Parathyroid adenoma (tissue), 2 donors: ENCODE measurements around the gene KRT79.

ENCODE experiments used
- H2AFZ ChIP-seq: fragments of 300-600 bp; sonication (generic); one replicate; pipeline ENCODE4 v1.7.0; 2017; ENCODE audit warnings: antibody characterized with exemption, mild to moderate bottlenecking
- H3K27ac ChIP-seq: fragments of 300-600 bp; sonication (generic); one replicate; pipeline ENCODE4 v1.7.0; 2017
- H3K27me3 ChIP-seq: fragments of 300-600 bp; sonication (generic); one replicate; pipeline ENCODE4 v1.7.0; 2017; ENCODE audit warnings: low read length; ENCODE audit not compliant: control insufficient read depth, insufficient read depth
- H3K36me3 ChIP-seq: fragments of 300-600 bp; sonication (generic); one replicate; pipeline ENCODE4 v1.7.0; 2017; ENCODE audit warnings: low read length; ENCODE audit not compliant: control insufficient read depth, insufficient read depth
- H3K4me1 ChIP-seq: fragments of 300-600 bp; sonication (generic); one replicate; pipeline ENCODE4 v1.7.0; 2017; ENCODE audit warnings: control low read depth
- H3K4me2 ChIP-seq: fragments of 300-600 bp; sonication (generic); one replicate; pipeline ENCODE4 v1.7.0; 2017; ENCODE audit warnings: low read length
- H3K4me3 ChIP-seq: fragments of 300-600 bp; sonication (generic); one replicate; pipeline ENCODE4 v1.7.0; 2017; ENCODE audit warnings: low read depth, low read length
- H3K79me2 ChIP-seq: fragments of 300-600 bp; sonication (generic); one replicate; pipeline ENCODE4 v1.7.0; 2017; ENCODE audit warnings: control low read depth
- H3K9ac ChIP-seq: fragments of 300-600 bp; sonication (generic); one replicate; pipeline ENCODE4 v1.7.0; 2017; ENCODE audit warnings: mild to moderate bottlenecking
- H3K9me3 ChIP-seq: fragments of 300-600 bp; sonication (generic); one replicate; pipeline ENCODE4 v1.7.0; 2017; ENCODE audit warnings: low read length; ENCODE audit not compliant: control insufficient read depth
- TF ChIP-seq, protein P1 (sequence below): fragments of 300-600 bp; sonication (generic); IDR thresholded peaks from one replicate; pipeline ENCODE4 v1.7.0; 2017; ENCODE audit warnings: antibody characterized with exemption, mild to moderate bottlenecking
- donor health status: primary hyperparathyroidism.

KRT79 gene

DNA sequence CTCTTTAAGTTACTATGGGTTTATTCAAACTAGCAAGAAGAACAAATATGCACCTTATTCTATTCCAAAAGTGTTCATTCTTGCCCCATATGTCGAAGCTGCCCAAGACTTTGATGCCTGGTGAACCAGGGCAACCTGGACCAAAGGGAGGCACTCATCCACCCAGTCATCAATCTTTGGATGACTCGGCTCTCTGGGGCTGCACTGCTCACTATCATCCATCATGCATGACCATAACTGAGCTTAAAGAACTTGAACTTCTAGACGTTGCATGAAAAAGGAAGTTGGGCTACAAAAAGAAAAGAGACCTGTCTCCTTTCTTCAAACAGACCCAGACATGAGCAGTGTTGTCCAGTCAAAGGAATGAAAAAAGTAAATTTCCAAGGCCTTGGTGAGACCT lies 21.4 kb downstream of the KRT79 start:
- Histone ChIP-seq H3K27me3 (no peaks in the 10 kb centered on the region), H3K4me1 (no peaks in the 10 kb centered on the region), H2AFZ (no peak overlapping the region), H3K4me2 (no peak overlapping the region), H3K27ac (no peak overlapping the region), H3K9me3 (no peaks in the 10 kb centered on the region), H3K9ac (no peak overlapping the region), H3K4me3 (no peak overlapping the region), H3K36me3 (no peaks in the 10 kb centered on the region), H3K79me2 (no peaks in the 10 kb centered on the region)
- TF ChIP-seq, protein P1, sequence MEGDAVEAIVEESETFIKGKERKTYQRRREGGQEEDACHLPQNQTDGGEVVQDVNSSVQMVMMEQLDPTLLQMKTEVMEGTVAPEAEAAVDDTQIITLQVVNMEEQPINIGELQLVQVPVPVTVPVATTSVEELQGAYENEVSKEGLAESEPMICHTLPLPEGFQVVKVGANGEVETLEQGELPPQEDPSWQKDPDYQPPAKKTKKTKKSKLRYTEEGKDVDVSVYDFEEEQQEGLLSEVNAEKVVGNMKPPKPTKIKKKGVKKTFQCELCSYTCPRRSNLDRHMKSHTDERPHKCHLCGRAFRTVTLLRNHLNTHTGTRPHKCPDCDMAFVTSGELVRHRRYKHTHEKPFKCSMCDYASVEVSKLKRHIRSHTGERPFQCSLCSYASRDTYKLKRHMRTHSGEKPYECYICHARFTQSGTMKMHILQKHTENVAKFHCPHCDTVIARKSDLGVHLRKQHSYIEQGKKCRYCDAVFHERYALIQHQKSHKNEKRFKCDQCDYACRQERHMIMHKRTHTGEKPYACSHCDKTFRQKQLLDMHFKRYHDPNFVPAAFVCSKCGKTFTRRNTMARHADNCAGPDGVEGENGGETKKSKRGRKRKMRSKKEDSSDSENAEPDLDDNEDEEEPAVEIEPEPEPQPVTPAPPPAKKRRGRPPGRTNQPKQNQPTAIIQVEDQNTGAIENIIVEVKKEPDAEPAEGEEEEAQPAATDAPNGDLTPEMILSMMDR = no peak

DNA sequence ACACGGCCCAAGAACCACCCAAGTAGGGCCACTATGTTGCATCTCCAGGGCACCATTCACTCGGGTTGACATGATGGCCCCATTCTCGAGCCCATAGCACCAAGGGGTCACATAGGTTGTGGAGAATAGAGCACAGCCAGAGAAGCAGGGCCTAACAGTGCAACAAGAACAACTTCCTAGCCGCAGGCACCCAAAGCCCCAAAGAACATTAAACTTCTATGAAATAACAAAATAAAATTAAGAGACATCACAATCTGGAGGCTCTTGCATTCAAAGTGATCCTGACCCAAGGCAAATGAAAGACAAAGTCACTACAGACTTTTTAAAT lies 22.1 kb downstream of the KRT79 start:
- H3K79me2 ChIP-seq = no peaks in the 10 kb centered on the region
- no peak overlapping the region for H2AFZ ChIP-seq
- no peak overlapping the region for H3K4me2 ChIP-seq
- no peak overlapping the region for H3K27ac ChIP-seq
- H3K9ac ChIP-seq = no peak overlapping the region
- TF ChIP-seq, protein P1 = no peak
- no peaks in the 10 kb centered on the region for H3K36me3 ChIP-seq
- H3K27me3 ChIP-seq = no peaks in the 10 kb centered on the region
- no peaks in the 10 kb centered on the region for H3K9me3 ChIP-seq
- H3K4me1 ChIP-seq = no peaks in the 10 kb centered on the region
- H3K4me3 ChIP-seq = no peak overlapping the region

DNA sequence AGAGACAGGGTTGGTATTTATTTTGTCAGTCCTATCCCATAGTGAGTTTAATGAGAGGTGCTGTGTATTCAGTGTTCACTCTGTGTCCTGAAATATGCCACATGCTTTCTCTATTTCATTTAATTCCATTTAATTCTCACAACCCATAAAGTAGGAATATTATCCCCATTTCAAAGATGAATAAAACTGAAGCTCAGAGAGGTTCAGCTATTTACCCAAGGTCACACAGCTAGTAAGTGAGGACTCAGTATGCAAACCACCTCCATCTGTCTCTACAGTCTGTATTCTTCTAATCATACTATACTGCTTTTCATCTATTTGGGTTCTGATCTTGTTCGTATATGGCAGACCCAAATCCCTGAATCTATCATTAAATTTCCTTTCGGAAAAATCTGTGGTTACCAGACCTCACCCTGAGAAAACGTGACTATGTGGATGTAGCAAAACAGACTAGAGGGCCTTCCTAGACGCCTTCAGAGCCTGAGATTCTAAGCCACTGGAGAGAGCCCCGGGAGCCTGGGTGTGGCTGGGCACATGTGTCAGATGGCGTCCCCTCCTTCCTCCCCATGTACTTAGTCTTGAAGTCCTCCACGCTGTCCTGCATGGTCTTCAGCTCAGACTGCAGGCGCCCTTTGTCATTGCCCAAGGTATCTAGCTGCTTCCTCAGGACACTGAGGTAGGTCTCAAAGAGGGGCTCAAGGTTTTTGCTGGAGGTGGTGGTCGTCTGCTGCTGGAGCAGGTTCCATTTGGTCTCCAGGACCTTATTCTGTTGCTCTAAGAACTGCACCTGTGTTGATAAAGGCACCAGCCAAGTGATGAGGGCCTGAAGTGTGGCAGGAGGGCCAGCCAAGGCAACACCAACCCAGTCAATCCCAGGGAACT lies 22.7 kb downstream of the KRT79 start:
- H3K27ac ChIP-seq = no peak overlapping the region
- no peaks in the 10 kb centered on the region for H3K4me1 ChIP-seq
- H3K27me3 ChIP-seq = no peaks in the 10 kb centered on the region
- H3K36me3 ChIP-seq = no peaks in the 10 kb centered on the region
- no peak overlapping the region for H3K9ac ChIP-seq
- no peaks in the 10 kb centered on the region for H3K79me2 ChIP-seq
- no peak overlapping the region for H2AFZ ChIP-seq
- no peak overlapping the region for H3K4me2 ChIP-seq
- TF ChIP-seq, protein P1 = no peak
- H3K4me3 ChIP-seq = no peak overlapping the region
- no peaks in the 10 kb centered on the region for H3K9me3 ChIP-seq

DNA sequence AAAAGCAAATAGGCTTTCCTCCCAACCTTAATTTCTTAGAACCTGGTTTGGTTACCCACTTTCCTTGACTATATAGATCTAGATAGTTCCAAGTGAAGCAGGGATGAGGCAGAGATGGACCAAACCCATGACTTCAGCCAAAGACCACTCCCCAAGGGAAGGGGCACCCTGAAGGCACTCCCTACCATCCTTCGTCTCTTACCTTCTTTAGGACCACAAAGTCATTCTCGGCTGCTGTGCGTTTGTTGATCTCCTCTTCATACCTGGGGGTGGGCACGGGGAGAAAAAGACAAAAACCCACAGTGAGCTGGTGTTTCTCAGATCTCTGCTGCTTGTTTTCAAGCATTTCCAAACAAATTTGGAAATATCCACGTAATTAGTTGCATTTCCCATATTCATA lies 23.6 kb downstream of the KRT79 start:
- H2AFZ ChIP-seq = no peak overlapping the region
- H3K4me3 ChIP-seq = no peak overlapping the region
- no peaks in the 10 kb centered on the region for H3K36me3 ChIP-seq
- no peaks in the 10 kb centered on the region for H3K79me2 ChIP-seq
- no peak overlapping the region for H3K4me2 ChIP-seq
- TF ChIP-seq, protein P1 = no peak
- H3K27me3 ChIP-seq = no peaks in the 10 kb centered on the region
- H3K9ac ChIP-seq = no peak overlapping the region
- H3K27ac ChIP-seq = no peak overlapping the region
- H3K4me1 ChIP-seq = no peaks in the 10 kb centered on the region
- H3K9me3 ChIP-seq = no peaks in the 10 kb centered on the region

DNA sequence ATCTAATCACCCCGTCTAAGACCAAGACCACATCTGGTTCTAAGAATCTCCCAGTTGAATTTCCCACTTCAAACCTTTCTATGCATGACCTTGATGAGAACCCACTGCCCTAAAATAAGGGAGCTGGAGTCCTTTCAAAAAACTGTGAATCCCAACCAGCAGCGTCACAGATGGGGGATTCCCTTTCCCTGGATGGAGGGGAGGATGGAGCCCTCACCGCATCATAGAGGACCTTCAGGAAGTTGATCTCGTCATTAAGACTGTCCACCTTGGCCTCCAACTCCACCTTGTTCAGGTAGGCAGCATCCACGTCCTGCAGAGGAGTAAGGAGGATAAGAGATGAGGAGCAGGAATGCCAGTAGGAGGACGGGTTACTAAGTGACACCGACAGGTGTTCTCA lies 24.9 kb downstream of the KRT79 start:
- H3K79me2 ChIP-seq = no peaks in the 10 kb centered on the region
- H3K4me3 ChIP-seq = no peak overlapping the region
- TF ChIP-seq, protein P1 = no peak

More for the DNA sequence above, 24.9 kb downstream of the KRT79 start:
- Histone ChIP-seq H3K4me2 (no peak overlapping the region), H3K27ac (no peak overlapping the region), H3K27me3 (no peaks in the 10 kb centered on the region), H3K4me1 (no peaks in the 10 kb centered on the region), H3K36me3 (no peaks in the 10 kb centered on the region), H3K9me3 (no peaks in the 10 kb centered on the region), H2AFZ (no peak overlapping the region), H3K9ac (no peak overlapping the region)
